ENCODE measurements around the gene EPN2. TPM values are rescaled to one million over a fixed set of nuclear protein-coding genes. Genes with fewer than 3 reads are reported as not detected.
A peak's percentile ranks its signal among the peaks of the same experiment; 100 is the strongest.

The EPN2 gene
- polyA plus RNA-seq, 1 of the 3 experiments (the other 2 are of a cell fraction) = 38.9 TPM

GRCh38 chr17:19237389-19238166 lies 412 bp downstream of the EPN2 start:
- TF ChIP-seq RFX5 (IDR thresholded peaks at IDR 0.05; ENCODE audit: low read length) = no peak
- no peak for TF ChIP-seq MAX (IDR thresholded peaks at IDR 0.05; ENCODE audit: low read depth)
- TF ChIP-seq NRF1 (IDR thresholded peaks at IDR 0.05; ENCODE audit: low read depth, low read length) = 0 out of 2 replicates have a peak, but pooled peaks have one; percentile 17
- no peak for TF ChIP-seq RXRA (IDR thresholded peaks at IDR 0.05; ENCODE audit: borderline replicate concordance, low read depth)
- TF ChIP-seq MEF2A (IDR thresholded peaks at IDR 0.05; ENCODE audit: borderline replicate concordance, low read depth) = no peak
- TF ChIP-seq EZH2phosphoT487 (IDR thresholded peaks at IDR 0.05; ENCODE audit: borderline replicate concordance, low read depth) = no peak
- peak; percentile 25; the same call in 1 of the 2 replicates for TF ChIP-seq CTCF (IDR thresholded peaks at IDR 0.05)
- peak; percentile 56; the same call in 1 of the 2 replicates for TF ChIP-seq YY1 (IDR thresholded peaks at IDR 0.05; ENCODE audit: low read depth)
- TF ChIP-seq TEAD4 (IDR thresholded peaks at IDR 0.05; ENCODE audit: borderline replicate concordance, insufficient read depth) = no peak
- TF ChIP-seq GATA2 (CRISPR knock-in tag; IDR thresholded peaks at IDR 0.05) = peak; percentile 8; the same call in 1 of the 2 replicates
- no peak for TF ChIP-seq RCOR1 (IDR thresholded peaks at IDR 0.05; ENCODE audit: low read length)
- no peak for TF ChIP-seq NFIC (IDR thresholded peaks at IDR 0.05; ENCODE audit: borderline replicate concordance)
- TF ChIP-seq POLR2AphosphoS5 (IDR thresholded peaks at IDR 0.05; ENCODE audit: low read depth, low read length) = no peak
- TF ChIP-seq CHD2 (IDR thresholded peaks at IDR 0.05; ENCODE audit: low read length, partially characterized antibody) = no peak
- no peak for TF ChIP-seq USF2 (IDR thresholded peaks at IDR 0.05; ENCODE audit: borderline replicate concordance, low read depth, low read length)
- no peak for TF ChIP-seq EP300 (IDR thresholded peaks at IDR 0.05; ENCODE audit: borderline replicate concordance in 1 of 2, low read depth in 1 of 2, low read length in 1 of 2)
- no peak for TF ChIP-seq FOXJ3 (CRISPR knock-in tag; IDR thresholded peaks at IDR 0.05)
- TF ChIP-seq SIN3A (IDR thresholded peaks at IDR 0.05; ENCODE audit: borderline replicate concordance, low read depth, low read length) = no peak
- no peak for TF ChIP-seq USF1 (IDR thresholded peaks at IDR 0.05; ENCODE audit: borderline replicate concordance, low read depth)
- peak overlapping the region; percentile 54 to 83; a peak in 3 of 4 replicates for H3K27ac ChIP-seq (ENCODE audit: low read depth in 2 of 2, low read length in 1 of 2)
- H3K4me3 ChIP-seq (ENCODE audit: low read depth in 2 of 2, low read length in 1 of 2) = peak overlapping the region; percentile 96 to 99
- 3% methylated on average over 25 of the region's 60 CpGs for WGBS (ENCODE audit: low lambda C conversion rate)
- no peaks in the 10 kb centered on the region for H3K27me3 ChIP-seq (ENCODE audit: insufficient read depth)
- H3K9me3 ChIP-seq = no peaks in the 10 kb centered on the region
- CTCF ChIA-PET = interaction anchor here (1.2 to 1.9 kb wide), 3 partner anchors 10 to 100 kb away, joined by 3 to 10 read pairs (median 3); no protein-coding TSS in a partner anchor
- H3K79me2 ChIP-seq (ENCODE audit: insufficient read depth) = peaks cover 52% of the 10 kb centered on the region
- no peaks in the 10 kb centered on the region for H3K9me2 ChIP-seq
- peaks cover 4 to 15% of the 10 kb centered on the region in 2 experiments; a peak in 3 of 4 replicates for H3K4me1 ChIP-seq (ENCODE audit: control insufficient read depth in 1 of 2, insufficient read depth in 2 of 2, low read depth in 1 of 2, low read length in 1 of 2)
- POLR2A ChIA-PET = interaction anchor here (1.4 kb wide), 1 partner anchor 105 kb away, joined by 3 read pairs; no protein-coding TSS in a partner anchor
- H3K9ac ChIP-seq = peak overlapping the region; percentile 80
- H2AFZ ChIP-seq (ENCODE audit: low read depth) = peak overlapping the region; percentile 86; the same call in 1 of the 2 replicates
- DNase-seq = peak; percentile 78
- peak overlapping the region; percentile 94 for H3K4me2 ChIP-seq
- no peaks in the 10 kb centered on the region for H3F3A ChIP-seq (replicated peaks; ENCODE audit: insufficient read depth)
- H4K20me1 ChIP-seq (ENCODE audit: insufficient read depth) = peaks cover 33% of the 10 kb centered on the region
- H3K36me3 ChIP-seq (replicated peaks in 1 of 2; ENCODE audit: control insufficient read depth in 1 of 2, insufficient read depth in 2 of 2, low read length in 1 of 2) = peaks cover 0 to 4% of the 10 kb centered on the region in 2 experiments

Data from SK-N-SH (cell line).